HepG2 (cell line): ENCODE data around the gene TAS1R1. TPM values are rescaled to one million over a fixed set of nuclear protein-coding genes. Genes with fewer than 3 reads are reported as not detected.

ENCODE experiments used
- GATAD2A ChIP-seq: IDR thresholded peaks from 2 replicates; pipeline ENCODE4 v1.6.1; 2016
- HMG20B ChIP-seq: conservative IDR thresholded peaks from 2 replicates; pipeline ENCODE4 v1.6.1; 2016; ENCODE audit warnings: missing genetic modification reagents, missing compliant biosample characterization
- HNF1A ChIP-seq, 2 experiments: sonication (generic) in 1 of 2; formaldehyde crosslinking in 1 of 2; IDR thresholded peaks; 2 replicates each; pipeline versions ENCODE4 v1.4.0 to v1.6.1; 2016 to 2020; ENCODE audit warnings: borderline replicate concordance in 1 of 2, low read depth in 1 of 2, mild to moderate bottlenecking in 1 of 2, missing genetic modification reagents in 1 of 2
- HNF4A ChIP-seq: sonication (generic); formaldehyde crosslinking; IDR thresholded peaks from 2 replicates; pipeline ENCODE4 v1.4.0; 2020; ENCODE audit warnings: missing genetic modification reagents
- MLXIP ChIP-seq: sonication (generic); formaldehyde crosslinking; IDR thresholded peaks from 2 replicates; pipeline ENCODE4 v1.9.0; 2021; ENCODE audit warnings: missing genetic modification reagents, borderline replicate concordance
- NR2C2 ChIP-seq: sonication (generic); formaldehyde crosslinking; IDR thresholded peaks from 2 replicates; pipeline ENCODE4 v1.4.0; 2020; ENCODE audit warnings: missing genetic modification reagents, mild to moderate bottlenecking, moderate library complexity, borderline replicate concordance
- PRDM15 ChIP-seq: sonication (generic); formaldehyde crosslinking; IDR thresholded peaks from 2 replicates; pipeline ENCODE4 v1.4.0; 2020; ENCODE audit warnings: missing genetic modification reagents
- ZFP91 ChIP-seq: sonication (generic); formaldehyde crosslinking; IDR thresholded peaks from 2 replicates; pipeline ENCODE4 v1.9.0; 2022; ENCODE audit warnings: missing genetic modification reagents, mild to moderate bottlenecking, borderline replicate concordance
- polyA plus RNA-seq, 8 experiments: library from polyadenylated mRNA; depleted of rRNA in 3 of 8; stranded (reverse) in 7 of 8; unstranded in 1 of 8; fragments of >200 nt; fragmentation: Illumina TruSeq in 4 of 8; extraction: Trizol in 4 of 8; gene quantifications; 2 replicates each; pipeline versions ENCODE4 v1.2.1 to v1.2.3, GENCODE V29; 2011 to 2016; ENCODE audit warnings: low read depth in 4 of 8, missing spikeins in 1 of 8, mixed read lengths in 1 of 8; ENCODE audit not compliant: insufficient read depth in 1 of 8
- total RNA-seq, 5 experiments: library from RNA; depleted of rRNA; stranded (reverse); fragments of >200 nt; fragmentation: Illumina TruSeq; extraction: Trizol; gene quantifications; 2 replicates each; pipeline ENCODE4 v1.2.3, GENCODE V29; 2016; ENCODE audit warnings: low read depth in 1 of 5

The TAS1R1 gene
- total and polyA plus RNA-seq, 2 of the 13 experiments (the other 11 are each of a cell fraction or from before 2014, with no cell fraction given): 1.4 to 1.6 TPM

GRCh38 chr1:6572653-6573383 lies 17.7 kb downstream of the TAS1R1 start (continued):
- TF ChIP-seq PRDM15 (no peak), HNF4A (CRISPR knock-in tag) (peak; percentile 30), ZFP91 (CRISPR knock-in tag) (no peak), MLXIP (no peak), HNF1A (IDR thresholded peaks at IDR 0.05; ENCODE audit: low read depth) (no peak), HNF1A (CRISPR knock-in tag; IDR thresholded peaks at IDR 0.05; ENCODE audit: borderline replicate concordance) (peak; percentile 37; the same call in 1 of the 2 replicates), NR2C2 (CRISPR knock-in tag) (0 out of 2 replicates have a peak, but pooled peaks have one; percentile 61), GATAD2A (CRISPR knock-in tag) (peak; percentile 30; the same call in 1 of the 2 replicates), HMG20B (CRISPR knock-in tag) (0 out of 2 replicates have a peak, but pooled peaks have one; percentile 34)
